Bronchial epithelial cell (primary cell): Measurements from ENCODE around the gene TTYH3. TPM values are rescaled to one million over a fixed set of nuclear protein-coding genes. Genes with fewer than 3 reads are reported as not detected.

ENCODE experiments used
- DNase-seq: peaks from one replicate; pipeline ENCODE4 v3.0.0-alpha.2; 2010; ENCODE audit warnings: low read depth
- FAIRE-seq: peaks from 2 replicates; lab custom pipeline; 2011; peaks lifted over from hg19 to GRCh38; lab: Jason Lieb, UNC
- H3K27me3 ChIP-seq: 2 replicates; pipeline ENCODE4 v1.5.1; 2011; ENCODE audit warnings: low read length; ENCODE audit not compliant: control insufficient read depth, insufficient read depth
- H3K36me3 ChIP-seq: 2 replicates; pipeline ENCODE4 v1.5.1; 2011; ENCODE audit warnings: low read length; ENCODE audit not compliant: control insufficient read depth, insufficient read depth
- H3K4me3 ChIP-seq: 2 replicates; pipeline ENCODE4 v1.5.1; 2011; ENCODE audit warnings: mild to moderate bottlenecking, low read depth, low read length, control low read depth
- CTCF ChIP-seq: IDR thresholded peaks from 2 replicates; pipeline ENCODE4 v1.5.1; 2011; ENCODE audit warnings: mild to moderate bottlenecking, moderate library complexity, low read length, control low read depth, inconsistent platforms; ENCODE audit not compliant: insufficient read depth, severe bottlenecking
- total RNA-seq: library from RNA; depleted of rRNA; stranded (reverse); fragments of >200 nt; gene quantifications from 2 replicates; pipeline ENCODE4 v1.2.1, GENCODE V29; 2014

TTYH3 gene
- total RNA-seq, 1 donor from 2014 or later, result 5.8 TPM

DNA sequence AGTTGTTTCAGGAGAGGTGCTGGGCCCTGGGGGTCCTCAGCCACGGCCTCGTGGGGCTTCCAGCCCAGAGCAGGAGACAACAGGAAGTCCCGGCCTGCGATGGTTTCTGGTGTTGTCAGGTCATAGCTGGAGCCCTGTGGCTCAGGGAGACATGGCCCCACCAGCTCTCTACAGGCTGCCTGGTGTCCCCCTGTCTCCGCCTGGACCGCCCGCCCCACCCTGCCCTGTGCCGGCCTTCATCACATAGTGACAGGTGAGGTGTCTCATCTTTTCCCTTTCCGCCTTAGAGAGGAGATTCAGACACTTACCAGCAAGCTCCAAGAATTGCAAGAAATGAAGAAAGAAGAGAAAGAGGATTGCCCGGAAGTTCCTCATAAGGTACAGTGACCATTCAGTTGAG is 37.2 kb upstream of the TTYH3 start:
- Histone ChIP-seq H3K36me3 (peaks cover 14% of the 10 kb centered on the region), H3K4me3 (no peak overlapping the region), H3K27me3 (no peaks in the 10 kb centered on the region)
- no peak for DNase-seq
- no peak for TF ChIP-seq CTCF
- FAIRE-seq, result no peak

DNA sequence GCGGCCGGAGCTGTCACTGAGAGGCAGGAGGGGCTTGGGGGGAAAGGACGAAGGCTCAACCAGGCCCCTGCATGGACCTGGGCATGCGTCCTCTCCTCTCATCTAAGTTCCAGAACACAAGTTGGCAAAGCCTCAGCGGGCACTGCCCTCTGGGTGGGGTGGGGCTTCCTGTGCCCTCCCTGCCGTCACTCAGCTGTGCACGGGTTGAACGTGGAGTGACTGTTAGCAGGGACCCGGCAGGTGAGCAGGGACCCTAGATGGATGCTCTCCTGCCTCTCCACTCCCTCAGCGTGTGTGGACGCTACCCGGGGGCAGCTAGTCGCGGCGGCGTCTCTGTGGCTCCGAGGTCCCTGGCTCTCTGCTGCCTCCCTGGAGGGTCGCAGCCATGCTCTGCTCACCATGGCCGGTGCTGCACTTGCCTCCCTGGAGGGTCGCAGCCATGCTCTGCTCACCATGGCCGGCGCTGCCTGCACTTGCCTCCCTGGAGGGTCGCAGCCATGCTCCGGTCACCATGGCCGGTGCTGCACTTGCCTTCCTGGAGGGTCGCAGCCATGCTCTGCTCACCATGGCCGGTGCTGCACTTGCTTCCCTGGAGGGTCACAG is 36.4 kb upstream of the TTYH3 start:
- H3K36me3 ChIP-seq, result peaks cover 14% of the 10 kb centered on the region
- no peak for DNase-seq
- H3K27me3 ChIP-seq, result no peaks in the 10 kb centered on the region
- peak; percentile 28 for FAIRE-seq
- H3K4me3 ChIP-seq, result no peak overlapping the region
- TF ChIP-seq CTCF, result no peak

DNA sequence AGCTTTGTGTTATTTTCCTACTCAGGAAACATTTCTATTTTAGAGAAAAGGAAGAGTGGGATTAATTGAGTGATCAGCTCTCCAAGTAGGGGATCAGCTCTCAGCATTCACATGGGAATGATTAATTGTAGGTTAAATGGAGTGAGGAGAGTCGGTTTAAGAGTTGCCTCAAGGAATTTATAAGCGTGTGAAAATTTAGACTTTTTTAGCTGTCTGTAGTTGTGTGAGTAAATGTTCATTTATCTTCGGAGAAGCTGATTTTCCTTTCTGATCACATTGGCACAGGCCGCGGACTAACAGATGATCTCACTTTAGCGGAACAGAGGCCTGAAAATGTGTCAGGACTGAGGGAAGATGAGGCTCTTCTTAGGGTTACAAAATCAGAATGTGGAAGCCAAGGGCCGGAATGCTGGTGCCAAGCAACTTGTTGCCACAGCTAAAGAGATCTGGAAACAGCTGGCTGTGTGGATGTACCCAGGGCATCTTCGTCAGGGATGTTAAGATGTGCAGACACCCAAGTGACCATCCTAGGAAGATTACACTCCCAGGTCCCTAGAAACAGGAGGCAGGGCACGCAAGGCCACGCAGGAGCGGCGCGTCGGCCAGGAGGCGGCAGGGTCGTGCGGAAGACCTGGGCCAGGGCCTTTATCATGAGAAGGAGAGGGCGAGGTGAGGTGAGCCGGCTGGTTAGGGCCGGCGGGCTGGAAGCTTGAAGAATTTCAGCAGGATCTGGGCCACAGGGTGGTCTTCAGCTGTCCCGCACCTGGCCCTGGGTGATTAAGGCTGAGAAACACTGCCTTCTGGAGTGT is 35.1 kb upstream of the TTYH3 start:
- TF ChIP-seq CTCF, result no peak
- Histone ChIP-seq H3K36me3 (peaks cover 16% of the 10 kb centered on the region), H3K4me3 (no peak overlapping the region), H3K27me3 (no peaks in the 10 kb centered on the region)
- FAIRE-seq (no peak), DNase-seq (no peak)

DNA sequence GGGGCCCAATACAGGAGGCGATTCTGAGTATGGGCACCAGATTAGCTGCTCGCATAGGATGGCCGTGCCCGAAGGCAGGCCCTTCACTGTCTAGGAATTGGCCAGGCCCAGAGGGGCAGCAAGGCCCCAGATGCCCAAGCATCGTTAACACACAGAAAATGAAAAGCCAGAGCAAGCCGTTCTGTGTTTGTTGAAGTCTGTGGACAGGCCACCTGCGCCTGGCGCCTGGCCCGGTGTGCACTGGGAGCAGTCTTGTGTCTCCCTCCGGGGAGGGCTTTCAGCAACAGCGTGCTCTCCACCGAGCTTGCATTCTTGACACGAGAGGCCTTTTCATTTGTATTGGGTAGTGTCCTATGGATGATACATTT is 34.5 kb upstream of the TTYH3 start:
- Histone ChIP-seq H3K36me3 (peaks cover 16% of the 10 kb centered on the region), H3K4me3 (no peak overlapping the region), H3K27me3 (no peaks in the 10 kb centered on the region)
- TF ChIP-seq CTCF, result no peak
- DNase-seq (no peak), FAIRE-seq (no peak)

GRCh38 chr7:2598154-2598823 is 33.5 kb upstream of the TTYH3 start:
- H3K4me3 ChIP-seq, result no peak overlapping the region
- no peaks in the 10 kb centered on the region for H3K27me3 ChIP-seq
- FAIRE-seq (peak; percentile 36), DNase-seq (no peak)
- H3K36me3 ChIP-seq, result peaks cover 10% of the 10 kb centered on the region
- no peak for TF ChIP-seq CTCF
